KOPT-K1 (cell line): ENCODE results near the gene ZIC1.

Source experiments
- H3K27ac ChIP-seq: fragments of 200-600 bp; sonication (generic); 2 replicates; pipeline ENCODE4 v1.5.1; 2016; ENCODE audit warnings: antibody characterized with exemption, mild to moderate bottlenecking, low read depth, low read length; ENCODE audit not compliant: poor library complexity, severe bottlenecking
- H3K36me3 ChIP-seq: fragments of 200-600 bp; sonication (generic); 2 replicates; pipeline ENCODE4 v1.5.1; 2017; ENCODE audit warnings: antibody characterized with exemption, mild to moderate bottlenecking, low read length, moderate library complexity; ENCODE audit not compliant: insufficient read depth
- H3K9me3 ChIP-seq: fragments of 200-600 bp; sonication (generic); 2 replicates; pipeline ENCODE4 v1.5.1; 2017; ENCODE audit warnings: antibody characterized with exemption, low read length, mild to moderate bottlenecking; ENCODE audit not compliant: insufficient read depth, poor library complexity, severe bottlenecking

ZIC1 gene

GRCh38 chr3:147428754-147429153 is 19.6 kb downstream of the ZIC1 start:
- H3K36me3 ChIP-seq, result no peaks in the 10 kb centered on the region

GRCh38 chr3:147431751-147432150 is 22.6 kb downstream of the ZIC1 start:
- Histone ChIP-seq H3K9me3 (no peaks in the 10 kb centered on the region), H3K27ac (no peak overlapping the region), H3K36me3 (no peaks in the 10 kb centered on the region)

More at GRCh38 chr3:147428754-147429153, 19.6 kb downstream of the ZIC1 start:
- H3K9me3 ChIP-seq, result no peaks in the 10 kb centered on the region
- H3K27ac ChIP-seq, result no peak overlapping the region

- H3K27ac ChIP-seq, result no peak overlapping the region
- H3K36me3 ChIP-seq, result no peaks in the 10 kb centered on the region
- no peaks in the 10 kb centered on the region for H3K9me3 ChIP-seq
Observed at GRCh38 chr3:147447224-147447623, 38.1 kb downstream of the ZIC1 start.

GRCh38 chr3:147449669-147450068 is 40.5 kb downstream of the ZIC1 start:
- Histone ChIP-seq H3K9me3 (no peaks in the 10 kb centered on the region), H3K27ac (no peak overlapping the region), H3K36me3 (no peaks in the 10 kb centered on the region)

- Histone ChIP-seq H3K9me3 (no peaks in the 10 kb centered on the region), H3K36me3 (no peaks in the 10 kb centered on the region), H3K27ac (no peak overlapping the region)
Observed at GRCh38 chr3:147458995-147459704, 50.0 kb downstream of the ZIC1 start.

GRCh38 chr3:147462856-147463255 is 53.7 kb downstream of the ZIC1 start:
- no peak overlapping the region for H3K27ac ChIP-seq
- no peaks in the 10 kb centered on the region for H3K36me3 ChIP-seq

More at GRCh38 chr3:147462856-147463255, 53.7 kb downstream of the ZIC1 start:
- H3K9me3 ChIP-seq, result no peaks in the 10 kb centered on the region
